ENCODE measurements around the gene PCGF6.

- TF ChIP-seq POLR2A (IDR thresholded peaks at IDR 0.05; ENCODE audit: low read length) (no peak), GATA1 (IDR thresholded peaks at IDR 0.05; ENCODE audit: low read depth, low read length) (no peak)
Observed at GRCh38 chr10:103277713-103278536, 73.0 kb downstream of the PCGF6 start.
